Activated CD8-positive, alpha-beta memory T cell treated with anti-CD3 and anti-CD28 coated beads, Interleukin-2, amount 50 U/mL, for 48 hours (primary cell): ENCODE results near the gene PLCL2.
A peak's percentile ranks its signal among the peaks of the same experiment; 100 is the strongest.

Experiments
- DNase-seq: peaks from one replicate; pipeline ENCODE4 v3.0.0-alpha.2; 2020

Gene PLCL2

GRCh38 chr3:17023006-17023664 lies 138.4 kb downstream of the PLCL2 start:
- DNase-seq = peak; percentile 58

GRCh38 chr3:17025594-17026139 lies 140.9 kb downstream of the PLCL2 start:
- DNase-seq = no peak

- no peak for DNase-seq
These were observed 142.6 kb downstream of the PLCL2 start for GRCh38 chr3:17027318-17027717.

- no peak for DNase-seq
These were observed 143.6 kb downstream of the PLCL2 start for GRCh38 chr3:17028363-17028762.

GRCh38 chr3:17030438-17030837 lies 145.7 kb downstream of the PLCL2 start:
- no peak for DNase-seq

- no peak for DNase-seq
These were observed 146.3 kb downstream of the PLCL2 start for GRCh38 chr3:17030956-17031652.

GRCh38 chr3:17032407-17033034 lies 147.8 kb downstream of the PLCL2 start:
- DNase-seq = no peak

- DNase-seq = no peak
These were observed 148.9 kb downstream of the PLCL2 start for GRCh38 chr3:17033516-17034168.

- DNase-seq = no peak
These were observed 150.3 kb downstream of the PLCL2 start for GRCh38 chr3:17035033-17035432.

GRCh38 chr3:17035966-17036365 lies 151.2 kb downstream of the PLCL2 start:
- DNase-seq = no peak

GRCh38 chr3:17038141-17038540 lies 153.4 kb downstream of the PLCL2 start:
- no peak for DNase-seq

GRCh38 chr3:17038900-17039553 lies 154.3 kb downstream of the PLCL2 start:
- DNase-seq = no peak

GRCh38 chr3:17039594-17039993 lies 154.8 kb downstream of the PLCL2 start:
- no peak for DNase-seq

GRCh38 chr3:17040322-17040989 lies 155.7 kb downstream of the PLCL2 start:
- DNase-seq = no peak

- no peak for DNase-seq
These were observed 156.2 kb downstream of the PLCL2 start for GRCh38 chr3:17040990-17041377.

GRCh38 chr3:17044855-17045254 lies 160.1 kb downstream of the PLCL2 start:
- no peak for DNase-seq

- no peak for DNase-seq
These were observed 160.9 kb downstream of the PLCL2 start for GRCh38 chr3:17045705-17046104.

- no peak for DNase-seq
These were observed 161.9 kb downstream of the PLCL2 start for GRCh38 chr3:17046623-17047022.

GRCh38 chr3:17047162-17047561 lies 162.4 kb downstream of the PLCL2 start:
- no peak for DNase-seq

GRCh38 chr3:17047894-17048293 lies 163.1 kb downstream of the PLCL2 start:
- DNase-seq = no peak

GRCh38 chr3:17050071-17050470 lies 165.3 kb downstream of the PLCL2 start:
- no peak for DNase-seq

GRCh38 chr3:17050506-17050905 lies 165.8 kb downstream of the PLCL2 start:
- DNase-seq = no peak
